NCI-H1048 (cell line): ENCODE measurements around the gene MED27.
"Not testable (repeated sequence)": the region's sequence is repeated elsewhere in the genome, so short reads cannot be mapped to it uniquely, and the experiment has no call there.

Source experiments
- DNase-seq: peaks from one replicate; lab custom pipeline; 2025; lab: John Stamatoyannopoulos, UW

MED27 gene

GRCh38 chr9:131921635-131922034 is 158.0 kb downstream of the MED27 start:
- not testable (repeated sequence) for DNase-seq

- DNase-seq, result no peak
Measured at GRCh38 chr9:131919216-131919615, 160.5 kb downstream of the MED27 start.

- DNase-seq, result no peak
Measured at GRCh38 chr9:131918481-131918880, 161.2 kb downstream of the MED27 start.

- no peak for DNase-seq
Measured at GRCh38 chr9:131917009-131917408, 162.7 kb downstream of the MED27 start.

GRCh38 chr9:131915181-131915580 is 164.5 kb downstream of the MED27 start:
- DNase-seq, result no peak

- no peak for DNase-seq
Measured at GRCh38 chr9:131912671-131913070, 167.0 kb downstream of the MED27 start.

- no peak for DNase-seq
Measured at GRCh38 chr9:131912069-131912468, 167.6 kb downstream of the MED27 start.

GRCh38 chr9:131910572-131910971 is 169.1 kb downstream of the MED27 start:
- no peak for DNase-seq

GRCh38 chr9:131905144-131905543 is 174.5 kb downstream of the MED27 start:
- DNase-seq, result no peak

GRCh38 chr9:131899296-131900228 is 180.1 kb downstream of the MED27 start:
- no peak for DNase-seq

GRCh38 chr9:131892902-131893500 is 186.7 kb downstream of the MED27 start:
- no peak for DNase-seq

- DNase-seq, result no peak
Measured at GRCh38 chr9:131892162-131892707, 187.4 kb downstream of the MED27 start.

- DNase-seq, result no peak
Measured at GRCh38 chr9:131891598-131891997, 188.1 kb downstream of the MED27 start.

- DNase-seq, result no peak
Measured at GRCh38 chr9:131889437-131890251, 190.0 kb downstream of the MED27 start.

GRCh38 chr9:131888923-131889322 is 190.7 kb downstream of the MED27 start:
- no peak for DNase-seq

GRCh38 chr9:131887680-131888079 is 192.0 kb downstream of the MED27 start:
- no peak for DNase-seq

GRCh38 chr9:131886826-131887225 is 192.8 kb downstream of the MED27 start:
- no peak for DNase-seq

- no peak for DNase-seq
Measured at GRCh38 chr9:131885144-131885609, 194.5 kb downstream of the MED27 start.

- DNase-seq, result no peak
Measured at GRCh38 chr9:131884222-131884621, 195.4 kb downstream of the MED27 start.

- DNase-seq, result no peak
Measured at GRCh38 chr9:131880833-131881583, 198.7 kb downstream of the MED27 start.

- no peak for DNase-seq
Measured at GRCh38 chr9:131879911-131880290, 199.8 kb downstream of the MED27 start.
